GOT3 (cell line): ENCODE data around the gene GABRB1.

ENCODE experiments used
- DNase-seq: peaks from one replicate; lab custom pipeline; 2025; ENCODE audit warnings: mixed read lengths; lab: John Stamatoyannopoulos, UW

Gene GABRB1

DNA sequence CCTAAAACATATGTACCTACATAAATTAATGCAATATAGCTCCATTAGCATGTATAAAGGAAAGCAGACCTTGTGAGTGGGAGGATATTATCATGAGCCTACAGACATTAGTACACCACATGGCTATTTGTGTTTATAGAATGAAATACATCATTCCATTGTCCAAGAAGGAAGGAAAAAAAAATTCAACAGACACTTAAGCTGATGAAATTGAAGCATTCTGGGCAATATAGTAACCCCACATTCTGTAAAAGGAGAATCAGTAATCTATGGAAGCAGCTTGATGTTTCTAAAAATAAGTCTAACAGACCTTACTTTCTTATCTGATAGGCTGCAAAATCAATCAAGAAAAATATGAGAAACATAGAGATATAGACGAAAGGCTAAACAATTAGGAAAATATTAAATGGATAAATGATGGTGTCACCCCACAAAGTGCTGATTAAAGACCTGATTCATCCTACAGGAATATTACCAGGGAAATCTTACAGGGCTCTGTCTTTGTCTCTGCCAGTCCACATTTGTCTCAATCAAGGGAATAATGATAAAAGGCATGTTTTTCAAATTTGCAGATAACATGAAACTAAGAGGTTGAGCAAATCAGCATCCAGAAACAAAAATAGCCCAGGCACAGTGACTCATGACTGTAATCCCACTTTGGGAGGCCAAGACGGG is 355.3 kb downstream of the GABRB1 start:
- no peak for DNase-seq

DNA sequence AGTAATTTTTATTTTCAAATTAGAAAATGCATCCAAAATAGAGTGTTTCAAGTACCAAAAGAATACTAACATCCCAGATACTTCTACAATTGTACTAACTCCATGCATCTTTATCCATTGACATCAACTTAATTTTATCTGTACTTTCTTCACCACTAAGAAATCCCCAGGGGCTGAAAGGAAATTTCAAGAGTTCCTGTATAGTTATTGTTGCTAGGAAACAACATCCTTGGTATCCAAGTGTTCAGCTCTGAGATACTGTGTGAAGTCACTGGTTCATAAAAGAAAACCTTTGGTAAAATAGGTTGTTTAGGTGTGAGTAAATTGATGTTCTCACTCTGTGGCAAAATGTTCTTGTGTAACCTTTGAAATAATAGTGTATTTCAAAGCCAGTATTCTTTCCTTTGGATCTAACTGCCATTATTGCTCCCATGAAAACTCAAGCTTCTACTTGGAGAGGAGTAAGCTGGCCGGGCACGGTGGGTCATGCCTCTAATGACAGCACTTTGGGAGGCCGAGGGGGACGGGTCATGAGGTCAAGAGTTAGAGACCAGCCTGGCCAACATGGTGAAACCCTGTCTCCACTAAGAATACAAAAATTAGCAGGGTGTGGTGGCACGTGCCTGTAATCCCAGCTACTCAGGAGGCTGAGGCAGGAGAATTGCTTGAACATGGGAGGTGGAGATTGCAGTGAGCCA is 359.2 kb downstream of the GABRB1 start:
- no peak for DNase-seq

DNA sequence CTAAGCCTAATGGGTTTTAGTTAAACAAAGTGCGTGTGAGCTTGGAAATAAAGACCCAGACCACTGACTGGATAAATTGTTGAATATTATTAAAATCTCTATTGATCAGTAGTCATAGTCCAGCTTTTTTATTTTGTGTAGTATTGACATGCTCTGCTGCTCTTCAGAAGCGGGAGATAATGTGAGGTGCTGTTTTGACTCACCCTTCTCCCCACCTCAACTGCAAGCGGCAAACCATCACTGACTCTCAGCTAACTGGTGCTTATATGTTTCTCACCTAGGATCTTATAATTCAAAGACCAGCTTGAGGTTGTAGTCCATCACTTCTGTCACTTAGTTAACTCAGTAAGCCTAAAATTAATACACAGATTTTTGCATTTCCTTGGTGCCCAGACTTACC is 359.9 kb downstream of the GABRB1 start:
- no peak for DNase-seq

DNA sequence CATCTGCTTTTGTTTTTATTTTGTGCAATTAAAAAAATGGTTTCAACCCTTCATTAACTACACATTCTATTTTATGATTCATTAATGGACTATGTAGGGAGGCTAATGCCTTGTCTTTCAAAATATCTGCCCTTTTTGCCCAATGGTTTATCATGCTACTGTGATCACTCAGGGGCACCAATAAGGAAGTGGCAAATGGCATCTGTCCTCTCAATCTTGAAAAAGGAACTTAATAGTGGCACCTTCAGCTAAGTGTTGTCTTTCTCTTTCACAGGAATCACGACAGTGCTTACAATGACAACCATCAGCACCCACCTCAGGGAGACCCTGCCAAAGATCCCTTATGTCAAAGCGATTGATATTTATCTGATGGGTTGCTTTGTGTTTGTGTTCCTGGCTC is 375.0 kb downstream of the GABRB1 start:
- DNase-seq, result no peak

GRCh38 chr4:47410271-47410670 is 378.9 kb downstream of the GABRB1 start:
- no peak for DNase-seq

GRCh38 chr4:47413521-47413920 is 382.2 kb downstream of the GABRB1 start:
- no peak for DNase-seq

DNA sequence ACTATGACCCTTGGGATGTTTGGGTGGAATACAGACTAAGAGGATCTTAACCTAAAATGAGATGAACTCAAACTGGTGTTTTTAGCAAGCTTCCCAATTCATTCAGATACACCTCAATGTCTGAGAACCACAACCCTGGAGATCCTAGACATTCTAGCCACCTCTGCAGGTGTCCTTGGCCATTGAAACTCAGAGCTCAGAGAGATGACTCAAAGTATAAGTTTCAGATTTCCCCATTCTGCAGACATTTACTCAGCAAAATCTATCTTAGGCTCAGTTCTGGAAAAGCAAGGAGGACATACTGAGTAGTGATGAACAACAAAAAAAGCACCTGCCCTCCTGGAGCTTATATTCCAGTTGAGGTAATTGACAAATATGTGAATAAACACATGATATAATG is 384.4 kb downstream of the GABRB1 start:
- no peak for DNase-seq

DNA sequence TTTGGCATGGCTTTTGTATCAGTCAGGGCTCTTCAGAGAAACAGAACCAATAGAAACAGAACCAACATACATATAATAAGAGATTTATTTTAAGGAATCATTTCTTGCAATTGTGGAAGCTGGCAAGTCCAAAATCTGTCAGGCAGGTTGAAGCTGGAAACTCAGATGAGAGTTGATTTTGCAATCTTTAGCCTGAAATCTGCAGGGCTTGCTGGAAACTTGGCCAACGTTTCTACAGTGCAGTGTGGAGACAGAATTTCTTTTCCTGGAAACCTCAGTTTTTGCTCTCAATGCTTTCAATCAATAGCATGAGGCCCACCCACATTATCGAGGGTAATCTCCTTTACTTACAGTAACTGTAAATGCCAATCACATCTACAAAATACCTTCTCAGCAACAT is 386.8 kb downstream of the GABRB1 start:
- DNase-seq, result no peak

DNA sequence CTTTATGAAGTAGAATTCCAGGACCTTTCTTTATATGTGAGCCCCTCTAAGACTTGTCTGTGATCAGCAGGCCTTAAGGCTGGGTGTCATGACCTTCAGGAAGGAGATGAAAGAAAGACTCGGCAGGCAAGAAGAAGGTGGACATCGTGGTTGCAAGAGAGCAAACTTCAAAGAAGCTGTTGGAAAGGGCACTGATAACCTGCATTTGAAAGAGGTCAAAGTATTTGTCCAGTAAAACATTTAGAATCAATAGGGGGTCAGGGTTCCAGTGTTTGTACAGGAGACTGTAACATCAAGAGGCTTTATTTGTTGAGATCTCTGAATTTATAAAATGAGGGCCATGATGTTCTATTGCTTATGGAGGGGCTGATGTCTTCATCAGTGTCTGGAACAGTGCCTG is 387.9 kb downstream of the GABRB1 start:
- no peak for DNase-seq

DNA sequence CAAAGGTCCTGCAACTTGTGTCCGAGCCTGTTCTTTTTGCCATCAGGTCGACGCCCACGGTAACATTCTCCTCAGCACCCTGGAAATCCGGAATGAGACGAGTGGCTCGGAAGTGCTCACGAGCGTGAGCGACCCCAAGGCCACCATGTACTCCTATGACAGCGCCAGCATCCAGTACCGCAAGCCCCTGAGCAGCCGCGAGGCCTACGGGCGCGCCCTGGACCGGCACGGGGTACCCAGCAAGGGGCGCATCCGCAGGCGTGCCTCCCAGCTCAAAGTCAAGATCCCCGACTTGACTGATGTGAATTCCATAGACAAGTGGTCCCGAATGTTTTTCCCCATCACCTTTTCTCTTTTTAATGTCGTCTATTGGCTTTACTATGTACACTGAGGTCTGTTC is 394.3 kb downstream of the GABRB1 start:
- DNase-seq, result no peak

GRCh38 chr4:47427935-47428334 is 396.6 kb downstream of the GABRB1 start:
- no peak for DNase-seq

DNA sequence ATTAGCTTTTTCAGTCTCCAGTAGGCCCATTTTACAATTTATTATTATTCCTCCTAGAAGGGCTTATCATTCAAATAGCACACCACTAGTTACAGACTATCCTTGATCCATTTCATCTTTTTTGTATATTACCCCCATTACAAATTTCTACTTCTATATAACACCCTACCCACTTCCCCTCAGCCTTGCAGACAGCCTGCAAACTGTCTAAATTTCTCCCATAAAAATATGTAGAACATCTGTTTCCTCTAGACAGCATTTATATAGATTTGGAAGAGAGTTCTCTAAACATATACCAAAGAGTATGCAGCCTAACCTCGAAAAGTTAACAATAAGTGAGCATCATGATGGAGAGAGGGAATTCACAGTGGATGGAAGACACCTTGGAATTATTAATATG is 401.4 kb downstream of the GABRB1 start:
- DNase-seq, result no peak

- no peak for DNase-seq
Observed at GRCh38 chr4:47434931-47435330, 403.6 kb downstream of the GABRB1 start.

DNA sequence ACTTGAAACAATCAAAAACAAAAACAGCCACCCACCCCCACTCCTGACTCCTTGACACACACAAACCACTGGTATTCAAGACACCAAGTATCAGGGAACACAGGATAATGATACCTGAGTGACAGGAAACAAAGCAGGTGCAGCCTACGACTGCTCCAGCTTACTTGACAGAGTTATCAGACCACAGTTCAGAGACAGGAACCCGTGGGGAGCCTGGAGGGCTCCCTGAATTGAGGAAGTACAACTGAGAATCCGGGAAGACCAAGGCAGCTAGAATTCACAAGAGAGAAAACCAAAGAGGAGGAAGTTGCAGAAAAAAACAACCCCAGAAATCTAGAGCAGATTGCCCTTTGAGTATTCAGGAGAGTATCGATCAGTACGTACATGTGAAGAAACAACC is 411.6 kb downstream of the GABRB1 start:
- no peak for DNase-seq

DNA sequence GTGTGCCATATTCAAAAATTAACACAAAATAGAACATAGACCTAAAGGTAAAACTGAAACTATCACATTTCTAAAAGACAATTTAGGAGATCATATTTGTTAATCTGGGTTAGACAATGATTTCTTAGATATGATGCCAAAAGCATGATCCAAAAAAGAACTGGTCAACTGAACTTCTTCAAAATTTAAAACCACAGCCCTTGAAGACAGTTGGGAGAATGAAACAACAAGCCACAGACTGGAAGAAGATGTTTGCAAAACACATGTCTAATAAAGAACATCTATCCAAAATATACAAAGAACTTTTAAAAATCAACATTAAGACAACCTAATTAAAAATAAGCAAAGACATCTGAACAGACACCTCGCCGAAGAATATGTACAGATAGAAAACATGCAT is 412.7 kb downstream of the GABRB1 start:
- DNase-seq, result no peak

DNA sequence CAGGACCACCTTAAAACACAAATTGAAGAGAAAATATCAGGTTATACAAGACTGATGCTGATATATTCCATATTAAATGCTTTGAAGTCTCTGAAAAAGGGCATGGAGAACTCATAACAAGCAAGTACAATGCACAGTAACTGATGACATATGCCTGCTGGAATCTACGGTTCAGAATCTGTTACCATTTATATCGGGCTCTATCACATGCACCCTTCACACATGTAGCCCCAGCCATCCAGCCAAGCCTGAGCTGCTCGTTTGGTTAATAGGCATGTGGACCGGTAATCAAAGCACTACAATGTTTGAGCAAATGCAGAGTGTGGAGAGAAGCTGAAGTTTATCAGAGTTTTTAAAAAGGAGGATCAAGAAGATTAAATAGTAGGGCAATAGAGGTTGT is 420.3 kb downstream of the GABRB1 start:
- DNase-seq, result no peak

- no peak for DNase-seq
Observed at GRCh38 chr4:47462799-47463234, 431.4 kb downstream of the GABRB1 start.

DNA sequence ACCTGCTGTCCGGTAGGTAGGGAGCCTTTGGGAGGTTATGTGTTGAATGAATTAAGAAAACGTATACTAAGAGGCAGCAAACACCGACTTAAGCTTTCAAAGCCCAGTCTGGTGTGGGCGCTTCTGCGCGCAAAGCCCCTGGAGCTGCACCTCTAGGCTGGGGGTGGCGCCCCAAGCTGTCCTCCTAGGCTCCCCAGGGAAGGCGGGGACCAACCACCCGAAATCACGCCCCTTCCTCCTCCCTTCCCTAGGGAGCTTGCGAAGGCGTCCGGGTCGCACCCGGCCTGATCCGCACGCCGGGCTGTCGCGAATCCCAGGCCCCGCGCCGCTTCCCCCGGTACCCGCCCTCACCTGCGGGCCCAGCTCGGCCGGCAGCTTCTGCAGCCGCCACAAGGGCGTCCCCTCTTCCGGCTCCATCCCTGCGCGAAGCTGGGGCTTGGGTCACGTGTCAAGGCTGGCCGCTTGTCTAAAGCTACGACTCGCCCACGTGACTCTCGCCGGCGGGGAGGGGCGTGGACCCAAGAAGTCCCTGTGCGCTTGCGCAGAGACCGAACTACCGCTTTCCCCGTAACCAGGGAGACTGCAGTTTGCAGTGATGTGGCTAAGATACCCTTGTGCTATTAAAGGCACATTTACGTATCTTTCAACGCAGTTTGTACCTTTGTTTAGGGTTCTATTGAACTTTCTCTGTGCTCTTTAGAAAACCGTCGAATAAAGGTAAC is 432.0 kb downstream of the GABRB1 start, which contains the start of gene COMMD8:
Gene COMMD8, minus strand, starts transcription at position 468 of the 722 bp plus-strand sequence. Its CDS starts 51 bp downstream, at position 417.
- peak; percentile 80 for DNase-seq

DNA sequence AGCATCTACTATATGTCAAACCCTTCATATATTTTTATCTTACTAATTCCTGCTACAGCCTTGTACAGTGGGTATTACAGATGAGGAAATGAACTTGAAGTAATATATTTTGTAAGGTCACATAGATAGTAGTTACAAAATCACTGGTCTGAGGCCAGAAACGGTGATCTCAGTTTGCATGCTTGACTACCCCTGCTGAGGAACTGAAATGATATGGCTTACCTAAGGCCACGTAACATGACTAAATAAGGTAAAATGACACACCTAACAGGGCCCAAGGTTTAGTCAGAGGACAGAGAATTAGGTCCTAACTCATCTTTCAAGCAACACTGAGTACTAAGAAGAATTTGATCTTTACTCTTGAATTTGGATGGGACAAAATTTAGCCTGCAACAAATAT is 433.6 kb downstream of the GABRB1 start:
- DNase-seq, result no peak

DNA sequence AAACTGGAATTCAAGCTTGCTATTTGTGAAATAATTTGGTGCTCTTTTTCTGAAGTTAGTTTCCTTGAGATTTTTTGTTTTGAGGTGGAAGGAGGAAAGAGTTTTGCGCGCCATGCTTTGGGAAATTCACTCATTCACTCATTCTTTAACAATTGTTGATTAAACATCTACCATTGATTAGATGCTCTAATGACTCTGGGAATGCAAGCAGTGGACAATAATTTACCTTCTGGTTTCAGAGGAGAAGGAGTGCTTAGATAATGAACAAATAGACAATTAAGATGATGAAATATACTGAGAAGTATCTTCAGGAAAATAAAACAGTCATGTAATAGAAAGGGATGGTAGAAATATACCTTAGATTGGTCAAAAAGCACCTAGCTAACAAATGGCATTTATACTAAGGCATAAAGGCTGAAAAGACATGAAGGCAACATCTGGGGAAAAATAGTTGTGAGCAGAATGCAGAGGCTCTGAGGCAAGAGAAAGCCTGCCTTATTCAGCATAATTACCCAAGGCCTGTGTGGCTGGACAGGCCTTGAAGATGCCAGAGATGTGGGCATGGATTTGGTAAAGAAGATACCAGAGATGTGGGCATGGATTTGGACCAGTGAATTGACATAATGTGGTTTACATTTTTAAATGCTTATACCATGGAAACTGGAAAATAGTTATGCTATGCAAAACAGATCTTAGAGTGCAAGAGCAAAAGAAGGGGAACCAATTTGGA is 434.9 kb downstream of the GABRB1 start:
- no peak for DNase-seq

- DNase-seq, result no peak
Observed at GRCh38 chr4:47468706-47469365, 437.5 kb downstream of the GABRB1 start.

GRCh38 chr4:47469951-47470350 is 438.6 kb downstream of the GABRB1 start:
- DNase-seq, result no peak
